ENCODE measurements around the gene IGFBP6.
"Not testable (repeated sequence)": the region's sequence is repeated elsewhere in the genome, so short reads cannot be mapped to it uniquely, and the experiment has no call there.

Gene IGFBP6

DNA sequence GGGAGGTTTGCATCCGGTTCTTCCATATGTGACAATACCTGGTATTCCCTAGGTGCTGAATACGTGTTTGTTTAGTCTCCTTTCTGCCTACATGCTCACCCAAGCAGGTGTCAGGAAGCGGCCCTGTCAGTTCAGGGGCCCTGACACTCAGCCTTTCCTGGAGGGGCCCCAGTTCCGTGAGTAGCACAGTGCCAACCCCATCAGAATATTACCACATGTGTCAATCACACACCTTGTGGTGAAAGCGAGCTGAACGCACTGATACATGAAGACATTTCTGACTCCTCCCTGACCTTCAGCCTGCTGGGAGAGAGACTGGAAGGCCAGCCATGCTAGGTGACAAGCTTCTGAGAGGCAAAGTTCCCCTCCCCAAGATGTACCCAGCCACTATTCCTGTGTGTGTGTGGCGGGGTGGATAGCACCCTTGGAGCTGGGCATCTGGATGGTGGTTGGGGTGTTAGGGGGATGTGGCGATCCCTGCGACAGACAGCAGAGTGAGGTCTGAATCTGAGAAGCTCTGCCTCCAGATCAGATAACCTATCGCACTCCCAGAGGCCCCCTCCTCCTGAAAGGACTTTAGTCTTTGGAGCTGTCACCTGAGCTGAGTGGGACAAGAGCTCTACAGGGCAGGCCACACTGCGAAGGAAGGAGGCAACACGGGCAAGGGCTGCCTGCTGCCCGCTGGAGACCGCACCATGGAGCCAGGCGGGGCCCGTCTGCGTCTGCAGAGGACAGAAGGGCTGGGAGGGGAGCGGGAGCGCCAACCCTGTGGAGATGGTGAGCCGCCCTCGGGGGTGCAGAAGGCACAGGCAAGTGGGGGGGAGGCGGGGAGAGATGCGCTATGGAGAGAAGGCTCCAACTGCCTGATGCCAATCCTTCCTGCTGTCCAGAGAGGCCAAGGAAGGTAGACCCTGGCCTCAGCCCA lies 5.7 kb downstream of the IGFBP6 start, which contains the start of gene SOAT2:
Gene SOAT2 (plus strand): TSS at position 604 of the 925 bp plus-strand sequence. CDS start 92 bp downstream, at position 696.
- TF ChIP-seq, protein P1, sequence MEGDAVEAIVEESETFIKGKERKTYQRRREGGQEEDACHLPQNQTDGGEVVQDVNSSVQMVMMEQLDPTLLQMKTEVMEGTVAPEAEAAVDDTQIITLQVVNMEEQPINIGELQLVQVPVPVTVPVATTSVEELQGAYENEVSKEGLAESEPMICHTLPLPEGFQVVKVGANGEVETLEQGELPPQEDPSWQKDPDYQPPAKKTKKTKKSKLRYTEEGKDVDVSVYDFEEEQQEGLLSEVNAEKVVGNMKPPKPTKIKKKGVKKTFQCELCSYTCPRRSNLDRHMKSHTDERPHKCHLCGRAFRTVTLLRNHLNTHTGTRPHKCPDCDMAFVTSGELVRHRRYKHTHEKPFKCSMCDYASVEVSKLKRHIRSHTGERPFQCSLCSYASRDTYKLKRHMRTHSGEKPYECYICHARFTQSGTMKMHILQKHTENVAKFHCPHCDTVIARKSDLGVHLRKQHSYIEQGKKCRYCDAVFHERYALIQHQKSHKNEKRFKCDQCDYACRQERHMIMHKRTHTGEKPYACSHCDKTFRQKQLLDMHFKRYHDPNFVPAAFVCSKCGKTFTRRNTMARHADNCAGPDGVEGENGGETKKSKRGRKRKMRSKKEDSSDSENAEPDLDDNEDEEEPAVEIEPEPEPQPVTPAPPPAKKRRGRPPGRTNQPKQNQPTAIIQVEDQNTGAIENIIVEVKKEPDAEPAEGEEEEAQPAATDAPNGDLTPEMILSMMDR (IDR thresholded peaks at IDR 0.05; ENCODE audit: control insufficient read depth, extremely low read depth, insufficient read depth): no peak
- no peak within 1 kb of the TSS for H3K4me3 ChIP-seq (ENCODE audit: low read depth, low read length)
- DNase-seq (ENCODE audit: low read depth): no peak

DNA sequence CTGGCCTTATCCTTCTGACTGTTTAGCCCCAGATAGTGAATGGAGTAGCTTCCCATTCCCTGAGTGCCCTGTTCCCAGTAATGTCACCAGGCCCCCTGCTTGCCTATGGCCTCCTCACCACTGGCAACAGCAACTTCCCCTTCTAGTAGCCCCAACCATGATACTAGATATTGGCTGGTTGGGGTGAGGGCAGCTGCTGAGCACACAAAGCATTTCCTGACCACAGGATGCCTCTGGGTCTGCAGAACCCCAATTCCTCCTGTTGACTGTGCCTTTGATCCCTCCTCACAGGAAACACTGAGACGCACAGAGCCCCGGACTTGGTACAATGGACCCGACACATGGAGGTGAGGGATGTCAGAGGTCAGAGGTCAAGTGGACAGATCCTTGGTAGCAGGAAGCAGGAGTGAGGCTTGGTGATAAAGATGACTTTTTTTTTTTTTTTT lies 6.4 kb downstream of the IGFBP6 start:
- no peak for DNase-seq (ENCODE audit: low read depth)
- TF ChIP-seq, protein P1 (IDR thresholded peaks at IDR 0.05; ENCODE audit: control insufficient read depth, extremely low read depth, insufficient read depth): no peak

DNA sequence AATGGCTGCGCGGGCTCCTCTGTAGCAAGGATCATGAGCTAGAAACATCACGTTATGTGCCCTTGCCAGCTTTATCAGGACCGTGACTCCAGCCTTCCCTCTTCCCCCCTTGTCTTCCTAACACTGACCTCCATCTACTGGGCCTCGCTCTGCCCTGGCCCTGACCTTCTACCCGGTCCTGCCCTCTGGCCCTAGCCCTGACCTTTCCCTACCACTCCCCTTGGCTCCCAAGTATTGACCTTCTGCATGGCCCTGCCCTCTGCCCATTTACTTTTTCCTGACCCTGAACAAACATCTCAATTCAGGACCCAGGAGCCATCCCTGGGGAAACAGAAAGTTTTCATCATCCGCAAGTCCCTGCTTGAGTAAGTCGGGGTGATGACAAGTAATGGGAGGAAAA lies 7.8 kb downstream of the IGFBP6 start:
- TF ChIP-seq, protein P1 (IDR thresholded peaks at IDR 0.05; ENCODE audit: control insufficient read depth, extremely low read depth, insufficient read depth): no peak
- DNase-seq (ENCODE audit: low read depth): no peak
- no peak overlapping the region for H3K4me3 ChIP-seq (ENCODE audit: low read depth, low read length)

More for the DNA sequence above, 6.4 kb downstream of the IGFBP6 start:
- H3K4me3 ChIP-seq (ENCODE audit: low read depth, low read length): no peak overlapping the region

DNA sequence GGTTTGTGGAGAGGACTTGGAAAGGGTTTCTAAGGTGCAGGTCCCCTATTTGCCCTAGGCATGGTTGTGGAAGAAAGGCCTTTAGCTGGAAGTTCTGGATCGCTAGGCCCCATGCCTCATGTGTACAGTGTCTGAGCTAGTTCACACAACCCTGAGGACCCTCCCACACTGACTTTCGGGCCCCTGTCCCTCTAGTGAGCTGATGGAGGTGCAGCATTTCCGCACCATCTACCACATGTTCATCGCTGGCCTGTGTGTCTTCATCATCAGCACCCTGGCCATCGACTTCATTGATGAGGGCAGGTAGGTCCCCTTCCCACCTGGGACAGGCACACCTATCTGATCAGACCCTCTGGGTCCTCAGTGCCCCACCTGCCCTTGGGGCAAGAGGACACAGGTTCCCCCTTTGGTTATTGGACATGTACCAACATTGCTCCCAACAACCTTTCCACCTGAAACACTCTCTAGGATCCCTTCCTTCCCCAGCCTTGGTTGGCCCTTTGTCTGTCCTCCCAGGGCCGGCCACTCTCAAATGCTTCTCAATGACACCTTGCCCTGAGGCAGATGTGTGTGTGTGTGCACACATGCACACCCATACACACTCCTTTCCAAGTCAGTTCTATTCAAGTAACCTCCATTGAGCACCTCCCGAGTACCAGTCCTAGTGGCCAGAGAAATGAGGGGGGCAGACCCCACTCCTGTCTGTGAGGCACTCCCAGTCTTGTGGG lies 8.4 kb downstream of the IGFBP6 start:
- TF ChIP-seq, protein P1 (IDR thresholded peaks at IDR 0.05; ENCODE audit: control insufficient read depth, extremely low read depth, insufficient read depth): no peak
- DNase-seq (ENCODE audit: low read depth): no peak
- no peak overlapping the region for H3K4me3 ChIP-seq (ENCODE audit: low read depth, low read length)

DNA sequence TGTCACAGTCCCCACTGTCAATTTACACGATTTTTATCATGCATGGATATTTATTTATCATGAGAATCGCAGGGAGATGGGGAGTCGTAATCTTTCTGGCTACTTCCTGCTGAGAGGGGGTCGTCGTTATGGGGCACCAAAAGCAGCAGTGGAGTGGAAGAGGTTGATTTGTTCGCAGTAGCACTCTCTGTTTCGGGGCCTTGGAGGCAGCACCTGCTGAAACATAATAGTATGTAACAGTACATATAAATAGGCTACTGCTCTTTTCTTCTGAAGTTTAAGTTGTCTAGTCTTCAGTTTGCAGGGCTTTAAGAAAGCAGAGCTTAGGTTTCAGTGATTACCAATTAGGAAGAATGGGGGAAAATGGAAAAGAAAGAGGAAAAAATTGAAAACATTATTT lies 9.7 kb downstream of the IGFBP6 start:
- H3K4me3 ChIP-seq (ENCODE audit: low read depth, low read length): no peak overlapping the region
- no peak for DNase-seq (ENCODE audit: low read depth)
- TF ChIP-seq, protein P1 (IDR thresholded peaks at IDR 0.05; ENCODE audit: control insufficient read depth, extremely low read depth, insufficient read depth): no peak

DNA sequence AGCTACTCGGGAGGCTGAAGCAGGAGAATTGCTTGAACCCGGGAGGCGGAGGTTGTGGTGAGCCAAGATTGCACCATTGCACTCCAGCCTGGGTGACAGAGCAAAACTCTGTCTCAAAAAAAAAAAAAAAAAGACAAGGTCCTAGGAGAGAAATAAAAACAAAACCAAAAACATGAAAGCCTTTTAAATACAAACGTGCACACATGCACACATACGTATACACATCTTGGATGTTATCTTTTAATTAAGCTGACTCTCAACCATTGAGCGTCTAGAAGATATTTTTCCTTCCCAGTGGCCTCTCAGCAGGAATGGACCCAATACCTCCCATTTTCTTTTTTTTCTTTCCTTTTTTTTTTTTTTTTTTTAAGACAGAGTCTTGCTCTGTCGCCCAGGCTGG lies 15.0 kb downstream of the IGFBP6 start:
- not testable (repeated sequence) for H3K4me3 ChIP-seq (ENCODE audit: low read depth, low read length); DNase-seq (ENCODE audit: low read depth)

DNA sequence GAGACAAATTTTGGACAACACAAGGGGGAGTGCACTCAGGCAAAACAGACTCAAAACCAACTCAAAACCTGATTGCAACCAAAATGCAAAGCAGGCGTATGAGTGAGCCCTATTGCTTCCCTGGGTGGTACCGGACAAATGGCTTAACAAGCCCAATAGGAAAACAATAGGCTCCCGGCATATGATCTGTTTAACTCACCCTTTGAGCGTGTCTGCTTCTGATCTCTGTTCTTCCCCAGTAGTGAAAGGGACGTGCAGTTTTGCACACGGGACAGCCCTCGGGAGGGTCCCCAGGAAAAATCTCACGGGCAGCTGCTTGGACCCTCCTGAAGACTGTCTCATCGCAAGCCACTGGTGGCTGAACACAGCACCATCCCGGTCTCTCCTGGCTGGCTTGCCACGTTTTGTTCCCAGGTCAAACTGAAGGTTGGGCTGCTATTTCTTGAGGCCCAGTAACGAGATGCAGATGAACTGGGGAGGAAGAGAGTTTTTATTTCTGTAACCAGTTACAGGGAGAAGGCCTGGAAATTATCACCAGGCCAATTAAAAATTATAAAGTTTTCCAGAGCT lies 15.8 kb downstream of the IGFBP6 start:
- no peak for DNase-seq (ENCODE audit: low read depth)
- TF ChIP-seq, protein P1 (IDR thresholded peaks at IDR 0.05; ENCODE audit: control insufficient read depth, extremely low read depth, insufficient read depth): no peak
- H3K4me3 ChIP-seq (ENCODE audit: low read depth, low read length): no peak overlapping the region
